Activated naive CD8-positive, alpha-beta T cell treated with anti-CD3 and anti-CD28 coated beads for 36 hours (primary cell): ENCODE data around the gene RAB6B. TPM values are rescaled to one million over a fixed set of nuclear protein-coding genes. Genes with fewer than 3 reads are reported as not detected.

ENCODE experiments used
- DNase-seq: peaks from one replicate; pipeline ENCODE4 v3.0.0; 2021
- H3K27ac Mint-ChIP-seq: one replicate; pipeline ENCODE4 v1.8.0; 2022; ENCODE audit warnings: mild to moderate bottlenecking, moderate library complexity, mixed read lengths
- H3K27me3 Mint-ChIP-seq: one replicate; pipeline ENCODE4 v1.8.0; 2022; ENCODE audit warnings: mild to moderate bottlenecking, mixed read lengths
- H3K36me3 Mint-ChIP-seq: one replicate; pipeline ENCODE4 v1.8.0; 2021; ENCODE audit warnings: mild to moderate bottlenecking, mixed read lengths
- H3K4me1 Mint-ChIP-seq: one replicate; pipeline ENCODE4 v1.8.0; 2021; ENCODE audit warnings: mixed read lengths
- H3K4me3 Mint-ChIP-seq: one replicate; pipeline ENCODE4 v1.8.0; 2022; ENCODE audit warnings: mild to moderate bottlenecking, moderate library complexity, mixed read lengths
- H3K9me3 Mint-ChIP-seq: one replicate; pipeline ENCODE4 v1.8.0; 2022; ENCODE audit warnings: mixed read lengths
- total RNA-seq, 2 experiments: library from RNA; stranded (reverse); gene quantifications; one replicate each; pipeline ENCODE4 v1.2.3, GENCODE V29; 2021

RAB6B gene
- total RNA-seq, 2 experiments from 2014 or later: 0.08 to 0.29 TPM

- Mint-ChIP-seq H3K27me3 (no peaks in the 10 kb centered on the region), H3K36me3 (no peaks in the 10 kb centered on the region), H3K4me1 (no peaks in the 10 kb centered on the region), H3K27ac (no peak overlapping the region), H3K4me3 (no peak overlapping the region), H3K9me3 (no peaks in the 10 kb centered on the region)
- DNase-seq: no peak
Measured at GRCh38 chr3:133851931-133852330, 43.8 kb downstream of the RAB6B start.

GRCh38 chr3:133851266-133851906, 44.3 kb downstream of the RAB6B start:
- no peaks in the 10 kb centered on the region for H3K9me3 Mint-ChIP-seq
- H3K4me3 Mint-ChIP-seq: no peak overlapping the region
- H3K4me1 Mint-ChIP-seq: no peaks in the 10 kb centered on the region
- H3K27me3 Mint-ChIP-seq: no peaks in the 10 kb centered on the region
- no peak for DNase-seq
- H3K27ac Mint-ChIP-seq: no peak overlapping the region
- H3K36me3 Mint-ChIP-seq: no peaks in the 10 kb centered on the region

- DNase-seq: no peak
- H3K4me1 Mint-ChIP-seq: no peaks in the 10 kb centered on the region
- no peaks in the 10 kb centered on the region for H3K36me3 Mint-ChIP-seq
- H3K9me3 Mint-ChIP-seq: no peaks in the 10 kb centered on the region
- no peak overlapping the region for H3K4me3 Mint-ChIP-seq
- H3K27me3 Mint-ChIP-seq: no peaks in the 10 kb centered on the region
- no peak overlapping the region for H3K27ac Mint-ChIP-seq
Measured at GRCh38 chr3:133850034-133850433, 45.6 kb downstream of the RAB6B start.

GRCh38 chr3:133849346-133849745, 46.3 kb downstream of the RAB6B start:
- H3K36me3 Mint-ChIP-seq: no peaks in the 10 kb centered on the region
- no peak for DNase-seq
- H3K9me3 Mint-ChIP-seq: no peaks in the 10 kb centered on the region
- no peak overlapping the region for H3K27ac Mint-ChIP-seq
- no peak overlapping the region for H3K4me3 Mint-ChIP-seq
- no peaks in the 10 kb centered on the region for H3K4me1 Mint-ChIP-seq
- no peaks in the 10 kb centered on the region for H3K27me3 Mint-ChIP-seq

GRCh38 chr3:133845127-133845526, 50.6 kb downstream of the RAB6B start:
- Mint-ChIP-seq H3K36me3 (no peaks in the 10 kb centered on the region), H3K27me3 (no peaks in the 10 kb centered on the region), H3K27ac (no peak overlapping the region), H3K9me3 (no peaks in the 10 kb centered on the region), H3K4me3 (no peak overlapping the region), H3K4me1 (no peaks in the 10 kb centered on the region)
- no peak for DNase-seq

- Mint-ChIP-seq H3K4me1 (no peaks in the 10 kb centered on the region), H3K36me3 (no peaks in the 10 kb centered on the region), H3K4me3 (no peak overlapping the region), H3K9me3 (no peaks in the 10 kb centered on the region), H3K27me3 (no peaks in the 10 kb centered on the region), H3K27ac (no peak overlapping the region)
- DNase-seq: no peak
Measured at GRCh38 chr3:133843634-133844033, 52.0 kb downstream of the RAB6B start.

GRCh38 chr3:133842158-133842557, 53.5 kb downstream of the RAB6B start:
- Mint-ChIP-seq H3K4me3 (no peak overlapping the region), H3K4me1 (no peaks in the 10 kb centered on the region), H3K36me3 (no peaks in the 10 kb centered on the region), H3K27ac (no peak overlapping the region), H3K9me3 (no peaks in the 10 kb centered on the region), H3K27me3 (no peaks in the 10 kb centered on the region)
- DNase-seq: no peak

- Mint-ChIP-seq H3K4me1 (no peaks in the 10 kb centered on the region), H3K4me3 (no peak overlapping the region), H3K36me3 (no peaks in the 10 kb centered on the region), H3K27me3 (no peaks in the 10 kb centered on the region), H3K27ac (no peak overlapping the region), H3K9me3 (no peaks in the 10 kb centered on the region)
- no peak for DNase-seq
Measured at GRCh38 chr3:133841196-133841595, 54.5 kb downstream of the RAB6B start.

GRCh38 chr3:133840767-133841166, 54.9 kb downstream of the RAB6B start:
- H3K4me3 Mint-ChIP-seq: no peak overlapping the region
- no peaks in the 10 kb centered on the region for H3K9me3 Mint-ChIP-seq
- no peak overlapping the region for H3K27ac Mint-ChIP-seq
- H3K4me1 Mint-ChIP-seq: no peaks in the 10 kb centered on the region
- H3K36me3 Mint-ChIP-seq: no peaks in the 10 kb centered on the region
- no peak for DNase-seq
- no peaks in the 10 kb centered on the region for H3K27me3 Mint-ChIP-seq

- Mint-ChIP-seq H3K36me3 (no peaks in the 10 kb centered on the region), H3K9me3 (no peaks in the 10 kb centered on the region), H3K27ac (no peak overlapping the region), H3K4me3 (no peak overlapping the region), H3K4me1 (no peaks in the 10 kb centered on the region), H3K27me3 (no peaks in the 10 kb centered on the region)
- DNase-seq: no peak
Measured at GRCh38 chr3:133840055-133840737, 55.5 kb downstream of the RAB6B start.

GRCh38 chr3:133838916-133839800, 56.5 kb downstream of the RAB6B start:
- H3K4me3 Mint-ChIP-seq: no peak overlapping the region
- no peak for DNase-seq
- no peaks in the 10 kb centered on the region for H3K36me3 Mint-ChIP-seq
- no peaks in the 10 kb centered on the region for H3K4me1 Mint-ChIP-seq
- H3K27me3 Mint-ChIP-seq: no peaks in the 10 kb centered on the region
- no peaks in the 10 kb centered on the region for H3K9me3 Mint-ChIP-seq
- no peak overlapping the region for H3K27ac Mint-ChIP-seq

GRCh38 chr3:133838296-133838789, 57.3 kb downstream of the RAB6B start:
- H3K27ac Mint-ChIP-seq: no peak overlapping the region
- H3K27me3 Mint-ChIP-seq: no peaks in the 10 kb centered on the region
- H3K4me3 Mint-ChIP-seq: no peak overlapping the region
- H3K36me3 Mint-ChIP-seq: no peaks in the 10 kb centered on the region
- no peak for DNase-seq
- H3K9me3 Mint-ChIP-seq: no peaks in the 10 kb centered on the region
- H3K4me1 Mint-ChIP-seq: no peaks in the 10 kb centered on the region

GRCh38 chr3:133837487-133838295, 58.0 kb downstream of the RAB6B start:
- Mint-ChIP-seq H3K4me3 (no peak overlapping the region), H3K36me3 (no peaks in the 10 kb centered on the region), H3K4me1 (no peaks in the 10 kb centered on the region), H3K27ac (no peak overlapping the region), H3K27me3 (no peaks in the 10 kb centered on the region), H3K9me3 (no peaks in the 10 kb centered on the region)
- no peak for DNase-seq

- no peaks in the 10 kb centered on the region for H3K9me3 Mint-ChIP-seq
- no peak overlapping the region for H3K4me3 Mint-ChIP-seq
- no peak for DNase-seq
- no peaks in the 10 kb centered on the region for H3K4me1 Mint-ChIP-seq
- no peaks in the 10 kb centered on the region for H3K27me3 Mint-ChIP-seq
- H3K36me3 Mint-ChIP-seq: no peaks in the 10 kb centered on the region
- H3K27ac Mint-ChIP-seq: no peak overlapping the region
Measured at GRCh38 chr3:133836497-133837158, 59.1 kb downstream of the RAB6B start.
